ENCODE data around the gene SKP1. TPM values are rescaled to one million over a fixed set of nuclear protein-coding genes. Genes with fewer than 3 reads are reported as not detected.
A peak's percentile ranks its signal among the peaks of the same experiment; 100 is the strongest.

SKP1 gene
- total RNA-seq, 1 donor from 2014 or later, result 758 TPM

- H3K27ac Mint-ChIP-seq, result peak overlapping the region; percentile 26
- no peaks in the 10 kb centered on the region for H3K36me3 ChIP-seq
Observed at GRCh38 chr5:134140530-134141201, 36.1 kb downstream of the SKP1 start.

DNA sequence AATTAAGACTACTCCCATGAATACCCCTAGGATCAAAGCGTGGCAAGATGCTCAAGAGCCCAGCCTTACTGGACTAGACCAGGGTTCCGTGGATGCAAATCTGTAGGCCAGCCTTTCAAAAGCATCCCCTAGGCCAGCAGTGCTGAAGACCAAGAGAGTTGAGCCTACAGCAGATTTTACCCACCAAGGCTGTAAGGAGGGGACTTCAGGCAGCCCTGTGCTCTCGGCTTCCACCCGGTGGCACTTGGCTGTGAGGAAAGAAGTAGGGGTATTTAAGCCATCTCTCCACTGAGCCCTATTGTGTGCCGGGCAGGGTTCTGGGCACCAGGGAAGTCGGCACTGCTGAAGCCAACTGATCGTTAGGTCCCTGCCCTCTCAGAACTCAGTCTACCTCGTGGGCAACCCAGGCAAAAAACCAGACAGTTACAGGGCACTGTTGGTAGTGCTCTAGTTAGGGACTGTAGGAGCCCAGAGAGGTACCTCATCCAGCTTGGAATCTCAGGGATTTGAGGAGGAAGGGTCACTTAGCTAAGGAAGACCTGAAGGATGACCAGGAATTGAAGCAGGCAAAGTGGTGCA, 36.8 kb downstream of the SKP1 start:
- no peak overlapping the region for H3K27ac ChIP-seq
- Mint-ChIP-seq H3K9me3 (no peaks in the 10 kb centered on the region), H3K36me3 (peaks cover 15% of the 10 kb centered on the region), H3K27me3 (ENCODE audit: insufficient read depth, low read depth) (peaks cover 9% of the 10 kb centered on the region), H3K27ac (no peak overlapping the region), H3K4me3 (no peak overlapping the region), H3K4me1 (peaks cover 6% of the 10 kb centered on the region)
- no peaks in the 10 kb centered on the region for H3F3A ChIP-seq (ENCODE audit: low read depth)
- H2AFZ ChIP-seq (replicated peaks), result no peak overlapping the region
- H3K79me2 ChIP-seq (ENCODE audit: low read depth), result peaks cover 3% of the 10 kb centered on the region
- no peak overlapping the region for H3K9ac ChIP-seq
- no peak for TF ChIP-seq CTCF (IDR thresholded peaks at IDR 0.05)
- no peak for TF ChIP-seq EZH2phosphoT487 (IDR thresholded peaks at IDR 0.05)
- TF ChIP-seq EZH2 (IDR thresholded peaks at IDR 0.05), result no peak
- no peak for DNase-seq (ENCODE audit: low spot score)
- H4K20me1 ChIP-seq (ENCODE audit: low read depth), result peaks cover 90% of the 10 kb centered on the region
- H3K9me3 ChIP-seq (ENCODE audit: low read depth), result no peaks in the 10 kb centered on the region
- no peaks in the 10 kb centered on the region for H3K36me3 ChIP-seq
- no peak overlapping the region for H3K4me3 ChIP-seq
- H3K27me3 ChIP-seq, result no peaks in the 10 kb centered on the region
- no peaks in the 10 kb centered on the region for H3K4me1 ChIP-seq
- H3K4me2 ChIP-seq, result no peak overlapping the region

More at GRCh38 chr5:134140530-134141201, 36.1 kb downstream of the SKP1 start:
- H3K27me3 Mint-ChIP-seq (ENCODE audit: insufficient read depth, low read depth), result peaks cover 9% of the 10 kb centered on the region
- H3K4me1 Mint-ChIP-seq, result peaks cover 6% of the 10 kb centered on the region
- no peak overlapping the region for H3K27ac ChIP-seq
- no peaks in the 10 kb centered on the region for H3K9me3 Mint-ChIP-seq
- peak; percentile 79 for DNase-seq (ENCODE audit: low spot score)
- no peaks in the 10 kb centered on the region for H3K27me3 ChIP-seq
- no peaks in the 10 kb centered on the region for H3K4me1 ChIP-seq
- no peaks in the 10 kb centered on the region for H3F3A ChIP-seq (ENCODE audit: low read depth)
- H3K4me3 Mint-ChIP-seq, result no peak overlapping the region
- no peak overlapping the region for H3K4me3 ChIP-seq
- H4K20me1 ChIP-seq (ENCODE audit: low read depth), result peaks cover 92% of the 10 kb centered on the region
- H3K36me3 Mint-ChIP-seq, result peaks cover 9% of the 10 kb centered on the region
- H3K4me2 ChIP-seq, result no peak overlapping the region
- peaks cover 10% of the 10 kb centered on the region for H3K79me2 ChIP-seq (ENCODE audit: low read depth)
- no peak overlapping the region for H3K9ac ChIP-seq
- no peak for TF ChIP-seq EZH2phosphoT487 (IDR thresholded peaks at IDR 0.05)
- no peak for TF ChIP-seq EZH2 (IDR thresholded peaks at IDR 0.05)
- peak; percentile 77 for TF ChIP-seq CTCF (IDR thresholded peaks at IDR 0.05)
- H2AFZ ChIP-seq (replicated peaks), result no peak overlapping the region
- H3K9me3 ChIP-seq (ENCODE audit: low read depth), result no peaks in the 10 kb centered on the region

GRCh38 chr5:134139377-134139851, 37.3 kb downstream of the SKP1 start:
- Histone ChIP-seq H3K27ac (no peak overlapping the region), H3K27me3 (no peaks in the 10 kb centered on the region), H3K9ac (no peak overlapping the region), H3K79me2 (ENCODE audit: low read depth) (no peaks in the 10 kb centered on the region), H3K4me3 (no peak overlapping the region), H3K36me3 (no peaks in the 10 kb centered on the region), H3K9me3 (ENCODE audit: low read depth) (no peaks in the 10 kb centered on the region), H2AFZ (replicated peaks) (no peak overlapping the region), H3F3A (ENCODE audit: low read depth) (no peaks in the 10 kb centered on the region), H3K4me1 (no peaks in the 10 kb centered on the region), H4K20me1 (ENCODE audit: low read depth) (peaks cover 90% of the 10 kb centered on the region), H3K4me2 (no peak overlapping the region)
- DNase-seq (ENCODE audit: low spot score), result no peak
- H3K36me3 Mint-ChIP-seq, result peaks cover 14% of the 10 kb centered on the region
- TF ChIP-seq EZH2phosphoT487 (IDR thresholded peaks at IDR 0.05) (no peak), CTCF (IDR thresholded peaks at IDR 0.05) (no peak), EZH2 (IDR thresholded peaks at IDR 0.05) (no peak)
- H3K9me3 Mint-ChIP-seq, result no peaks in the 10 kb centered on the region
- no peak overlapping the region for H3K27ac Mint-ChIP-seq
- no peak overlapping the region for H3K4me3 Mint-ChIP-seq
- H3K4me1 Mint-ChIP-seq, result peaks cover 6% of the 10 kb centered on the region
- peaks cover 6% of the 10 kb centered on the region for H3K27me3 Mint-ChIP-seq (ENCODE audit: insufficient read depth, low read depth)

Measured in neural progenitor cell (in vitro differentiated cells).